RCC 7860 (cell line): ENCODE measurements around the gene EIF4G1.

Experiments
- DNase-seq: peaks from one replicate; pipeline ENCODE4 v3.0.0-alpha.2; 2015; ENCODE audit warnings: low spot score
- FAIRE-seq: peaks from 2 replicates; lab custom pipeline; 2012; peaks lifted over from hg19 to GRCh38; lab: Jason Lieb, UNC

The EIF4G1 gene

GRCh38 chr3:184349563-184350470 lies 35.4 kb downstream of the EIF4G1 start:
- FAIRE-seq (no peak), DNase-seq (no peak)

GRCh38 chr3:184350618-184351017 lies 36.2 kb downstream of the EIF4G1 start:
- no peak for FAIRE-seq
- no peak for DNase-seq

DNA sequence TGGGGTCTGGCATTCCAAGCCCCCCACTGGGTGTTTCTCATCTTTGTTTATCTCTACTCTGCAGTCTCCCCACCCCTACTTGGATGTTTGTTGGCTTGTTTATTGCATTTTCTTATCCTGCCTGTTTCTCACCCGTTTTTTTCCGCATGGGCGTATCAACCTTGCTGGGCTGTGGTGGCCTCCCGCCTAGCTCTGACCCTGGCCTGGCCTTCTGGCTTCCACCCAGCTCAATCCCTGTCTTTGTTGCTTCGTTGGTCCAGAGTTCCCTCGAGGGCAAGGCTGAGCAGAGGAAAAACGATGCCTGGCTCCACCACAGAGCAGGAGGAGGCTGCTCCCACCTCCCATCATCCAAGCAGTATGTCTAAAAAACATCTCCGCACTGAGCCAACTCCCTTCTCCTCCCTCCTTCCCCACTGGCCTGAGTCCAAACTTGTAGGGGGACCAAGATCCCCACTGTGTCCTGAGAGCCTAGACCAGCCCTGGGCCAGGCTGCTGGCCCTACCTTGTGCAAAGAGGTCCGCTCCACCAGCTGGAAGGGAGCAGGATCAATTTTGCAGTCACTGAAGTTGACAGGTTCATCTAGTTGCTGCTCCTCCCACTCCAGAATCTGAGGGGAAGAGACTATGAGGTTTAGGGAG lies 37.2 kb downstream of the EIF4G1 start:
- no peak for DNase-seq
- FAIRE-seq = no peak

- DNase-seq (no peak), FAIRE-seq (no peak)
Measured at GRCh38 chr3:184352149-184352785, 37.9 kb downstream of the EIF4G1 start.

GRCh38 chr3:184352897-184353545 lies 38.6 kb downstream of the EIF4G1 start:
- no peak for FAIRE-seq
- no peak for DNase-seq

- FAIRE-seq = no peak
- DNase-seq = no peak
Measured at GRCh38 chr3:184353546-184353941, 39.1 kb downstream of the EIF4G1 start.

GRCh38 chr3:184354121-184354728 lies 39.8 kb downstream of the EIF4G1 start:
- no peak for FAIRE-seq
- DNase-seq = peak; percentile 41

DNA sequence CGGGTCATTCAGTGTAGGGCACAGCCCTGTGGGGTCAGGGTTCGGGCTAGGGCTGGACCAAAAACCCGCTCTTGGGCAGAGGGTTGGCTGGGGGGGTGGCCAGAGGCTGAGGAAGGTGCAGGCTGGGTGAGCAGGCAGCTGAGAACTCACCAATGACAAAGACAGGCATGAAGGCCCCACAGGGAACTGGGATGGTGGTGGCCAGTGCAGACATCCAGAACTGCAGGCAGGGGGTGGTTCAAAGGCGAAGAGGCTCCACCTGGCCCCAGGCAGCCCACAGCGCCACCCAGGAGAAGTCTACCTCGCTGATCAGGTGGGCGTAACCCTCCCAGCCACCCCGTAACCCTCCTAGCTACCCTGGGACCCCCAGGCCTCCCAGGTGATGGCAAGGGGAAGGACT lies 40.3 kb downstream of the EIF4G1 start:
- no peak for FAIRE-seq
- no peak for DNase-seq

- no peak for DNase-seq
- FAIRE-seq = no peak
Measured at GRCh38 chr3:184355261-184356040, 41.0 kb downstream of the EIF4G1 start.

GRCh38 chr3:184357248-184358123 lies 43.1 kb downstream of the EIF4G1 start:
- FAIRE-seq = no peak

DNA sequence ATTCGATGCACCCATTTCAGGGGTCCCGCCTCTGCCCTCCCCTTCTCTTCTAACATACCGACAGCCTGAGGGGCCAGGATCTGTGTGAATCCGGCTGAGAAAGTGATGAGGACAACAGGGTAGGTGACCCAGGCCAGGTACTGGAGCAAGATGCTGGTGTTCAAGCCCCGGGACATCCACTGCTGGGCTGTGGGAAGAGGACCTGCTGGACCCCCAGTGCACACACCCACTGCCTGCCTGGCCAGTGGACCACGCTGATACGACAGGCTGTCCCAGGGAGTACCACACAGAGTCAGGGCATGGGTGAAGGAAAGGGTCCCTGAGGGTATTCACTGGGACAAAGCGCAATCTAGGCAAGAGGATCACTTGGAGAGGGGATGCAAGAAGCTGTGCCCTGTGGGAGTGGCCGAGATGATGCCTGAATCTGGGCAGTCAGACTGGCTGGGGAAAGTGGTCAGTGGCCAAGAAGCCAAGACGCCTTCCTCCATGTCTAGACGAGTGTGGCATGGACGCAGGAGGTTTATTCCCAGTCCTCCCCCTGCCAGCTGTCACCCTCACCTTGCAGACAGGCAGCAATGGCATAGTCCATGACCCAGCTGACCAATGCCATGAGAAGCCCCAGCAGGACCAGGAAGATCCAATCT lies 43.8 kb downstream of the EIF4G1 start:
- FAIRE-seq (no peak), DNase-seq (no peak)

More at GRCh38 chr3:184357248-184358123, 43.1 kb downstream of the EIF4G1 start:
- DNase-seq = no peak

DNA sequence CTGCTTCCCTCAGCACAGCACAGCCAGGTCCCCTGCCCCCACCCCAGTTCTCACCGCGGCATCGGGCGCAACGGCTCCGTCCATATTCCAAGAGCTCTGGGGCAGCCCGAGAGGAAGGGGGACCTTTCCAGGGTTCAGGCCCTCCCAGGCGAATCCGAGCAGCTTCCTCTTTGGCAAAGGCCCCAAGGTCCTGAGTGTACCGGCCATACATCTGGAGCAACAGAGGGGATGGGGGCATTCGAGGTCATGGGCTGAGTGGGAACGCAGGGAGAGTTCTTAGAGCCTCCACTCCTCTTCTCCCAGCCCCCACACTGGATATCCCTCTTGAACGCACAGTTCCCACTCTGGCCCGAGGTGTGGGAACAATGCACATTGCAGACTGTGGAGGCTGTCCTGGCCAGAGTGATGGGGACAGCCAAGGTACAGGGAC lies 44.5 kb downstream of the EIF4G1 start:
- no peak for FAIRE-seq
- no peak for DNase-seq

- no peak for DNase-seq
- FAIRE-seq = no peak
Measured at GRCh38 chr3:184359610-184360009, 45.2 kb downstream of the EIF4G1 start.

DNA sequence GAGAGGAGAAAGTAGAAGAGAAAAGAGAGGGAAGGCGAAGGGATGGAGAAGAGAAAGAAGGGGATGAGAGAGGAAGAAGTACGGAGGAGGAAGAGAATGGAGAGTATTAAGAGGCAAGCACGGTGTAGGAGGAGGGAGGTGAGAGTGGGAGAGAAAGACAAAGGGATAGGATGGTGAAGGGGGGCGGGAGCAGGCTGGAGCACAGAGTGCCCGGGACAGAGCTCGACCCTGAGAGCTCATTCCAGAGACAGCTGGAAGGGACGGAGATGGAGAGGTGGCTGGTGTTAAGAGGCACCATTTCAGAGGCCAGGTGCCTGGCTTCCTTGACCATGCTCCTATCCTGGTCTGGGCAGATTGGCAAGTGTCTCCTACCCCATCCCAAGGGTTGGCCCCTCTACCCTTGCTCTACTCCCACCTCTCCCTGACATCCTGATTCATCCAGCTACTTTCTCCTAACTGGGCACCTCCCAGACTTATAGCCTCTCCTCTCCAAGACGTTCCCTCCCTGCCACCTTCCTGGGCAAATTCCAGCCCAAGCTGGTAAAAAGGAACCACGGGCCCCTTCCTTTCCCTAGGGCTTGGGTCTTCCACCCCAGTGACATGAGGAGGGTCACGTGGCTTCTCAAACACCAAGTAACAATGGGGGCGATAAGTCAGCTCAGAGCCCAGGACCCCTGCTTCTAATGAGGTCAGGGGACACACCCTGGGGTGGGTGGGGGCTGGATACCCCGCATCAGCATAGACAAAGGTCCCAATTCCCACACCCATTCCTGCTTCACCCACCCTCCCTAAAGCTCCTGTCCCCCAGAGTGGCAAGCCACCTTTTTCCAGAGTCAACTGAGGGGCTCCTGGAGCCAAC lies 45.9 kb downstream of the EIF4G1 start:
- FAIRE-seq (no peak), DNase-seq (no peak)

- DNase-seq (no peak), FAIRE-seq (no peak)
Measured at GRCh38 chr3:184360929-184361531, 46.6 kb downstream of the EIF4G1 start.

- peak; percentile 33 for DNase-seq
Measured at GRCh38 chr3:184361532-184361931, 47.1 kb downstream of the EIF4G1 start, which contains the start of the genes CLCN2 and POLR2H. TSS of gene CLCN2 (minus strand) at chr3:184361605. CDS start at chr3:184361479, 126 bp downstream. TSS of gene POLR2H (plus strand) at chr3:184361710. CDS start at chr3:184363493, 1,783 bp downstream.

More at GRCh38 chr3:184361532-184361931, 47.1 kb downstream of the EIF4G1 start, which contains the start of the genes CLCN2 and POLR2H:
- no peak for FAIRE-seq
